Trophoblast cell (in vitro differentiated cells and primary cell): Measurements from ENCODE around the gene NRL. TPM values are rescaled to one million over a fixed set of nuclear protein-coding genes. Genes with fewer than 3 reads are reported as not detected.

Experiments used
- DNase-seq, 2 donors: peaks; one replicate each; pipeline ENCODE4 v3.0.0-alpha.2; 2016
- H2AFZ ChIP-seq: 2 replicates; pipeline ENCODE4 v1.6.1; 2013; ENCODE audit warnings: low read length, moderate library complexity, mild to moderate bottlenecking; ENCODE audit not compliant: insufficient read depth, poor library complexity
- H2AK5ac ChIP-seq: 2 replicates; pipeline ENCODE4 v1.6.1; 2013; ENCODE audit warnings: mild to moderate bottlenecking, low read length
- H2BK120ac ChIP-seq: 2 replicates; pipeline ENCODE4 v1.6.1; 2013; ENCODE audit warnings: low read length, mild to moderate bottlenecking, moderate library complexity; ENCODE audit not compliant: insufficient read depth, poor library complexity
- H2BK12ac ChIP-seq: 2 replicates; pipeline ENCODE4 v1.6.1; 2013; ENCODE audit warnings: mild to moderate bottlenecking, low read length, moderate library complexity
- H2BK5ac ChIP-seq: 2 replicates; pipeline ENCODE4 v1.6.1; 2013; ENCODE audit warnings: low read length, low read depth, moderate library complexity, mild to moderate bottlenecking; ENCODE audit not compliant: poor library complexity
- H3K14ac ChIP-seq: 2 replicates; pipeline ENCODE4 v1.6.1; 2013; ENCODE audit warnings: mild to moderate bottlenecking, low read length
- H3K18ac ChIP-seq: 2 replicates; pipeline ENCODE4 v1.6.1; 2013; ENCODE audit warnings: mild to moderate bottlenecking, low read length
- H3K23ac ChIP-seq: 2 replicates; pipeline ENCODE4 v1.6.1; 2013; ENCODE audit warnings: low read length
- H3K27ac ChIP-seq: 2 replicates; pipeline ENCODE4 v1.5.1; 2013; ENCODE audit warnings: low read depth, mild to moderate bottlenecking, inconsistent platforms, low read length, moderate library complexity
- H3K27me3 ChIP-seq: 2 replicates; pipeline ENCODE4 v1.6.1; 2013; ENCODE audit warnings: inconsistent platforms, mild to moderate bottlenecking, low read length, moderate library complexity; ENCODE audit not compliant: insufficient read depth
- H3K36me3 ChIP-seq, 2 experiments: 1 replicate in 1 of 2; 2 replicates in 1 of 2; pipeline ENCODE4 v1.6.1; 2013; ENCODE audit warnings: low read length in 2 of 2, mild to moderate bottlenecking in 2 of 2, moderate library complexity in 1 of 2; ENCODE audit not compliant: insufficient read depth in 2 of 2, control insufficient read depth in 1 of 2
- H3K4ac ChIP-seq: 2 replicates; pipeline ENCODE4 v1.6.1; 2013; ENCODE audit warnings: low read depth, mild to moderate bottlenecking, low read length, moderate library complexity
- H3K4me1 ChIP-seq, 2 experiments: 1 replicate in 1 of 2; 2 replicates in 1 of 2; pipeline ENCODE4 v1.6.1; 2013; ENCODE audit warnings: low read length in 2 of 2, mild to moderate bottlenecking in 2 of 2, moderate library complexity in 1 of 2; ENCODE audit not compliant: insufficient read depth in 2 of 2, control insufficient read depth in 1 of 2
- H3K4me2 ChIP-seq: 2 replicates; pipeline ENCODE4 v1.6.1; 2013; ENCODE audit warnings: inconsistent platforms, mild to moderate bottlenecking, low read length, moderate library complexity
- H3K4me3 ChIP-seq: 2 replicates; pipeline ENCODE4 v1.5.1; 2013; ENCODE audit warnings: mild to moderate bottlenecking, low read depth, low read length, inconsistent platforms
- H3K79me1 ChIP-seq: one replicate; pipeline ENCODE4 v1.6.1; 2013; ENCODE audit warnings: low read length
- H3K79me2 ChIP-seq: 2 replicates; pipeline ENCODE4 v1.6.1; 2013; ENCODE audit warnings: low read length, mild to moderate bottlenecking; ENCODE audit not compliant: control insufficient read depth, insufficient read depth, poor library complexity
- H3K9ac ChIP-seq: 2 replicates; pipeline ENCODE4 v1.6.1; 2013; ENCODE audit warnings: mild to moderate bottlenecking, low read length
- H3K9me3 ChIP-seq: 2 replicates; pipeline ENCODE4 v1.6.1; 2013; ENCODE audit warnings: low read depth, mild to moderate bottlenecking, control low read depth, inconsistent platforms, low read length; ENCODE audit not compliant: insufficient read depth
- H4K12ac ChIP-seq: 2 replicates; pipeline ENCODE4 v1.6.1; 2013; ENCODE audit warnings: low read depth, mild to moderate bottlenecking, low read length, moderate library complexity
- H4K8ac ChIP-seq: 2 replicates; pipeline ENCODE4 v1.6.1; 2013; ENCODE audit warnings: low read depth, mild to moderate bottlenecking, low read length, moderate library complexity
- H4K91ac ChIP-seq: one replicate; pipeline ENCODE4 v1.6.1; 2013; ENCODE audit warnings: low read depth, mild to moderate bottlenecking, low read length, moderate library complexity
- WGBS: extraction: QIAGEN DNeasy Blood & Tissue Kit; methylation state at CpG from one replicate; pipeline ENCODE4 v1.1.7; 2013; ENCODE audit warnings: missing lambda C conversion rate; ENCODE audit not compliant: insufficient read length, insufficient coverage; ENCODE audit errors: extremely low coverage; 5-methylcytosine and 5-hydroxymethylcytosine counted together
- polyA plus RNA-seq: library from polyadenylated mRNA; stranded (reverse); fragments of 200-250 nt; gene quantifications from 2 replicates; pipeline ENCODE4 v1.2.3, GENCODE V29; 2013

Gene NRL
- polyA plus RNA-seq: 0.55 and 0.58 TPM in 2 replicates

DNA sequence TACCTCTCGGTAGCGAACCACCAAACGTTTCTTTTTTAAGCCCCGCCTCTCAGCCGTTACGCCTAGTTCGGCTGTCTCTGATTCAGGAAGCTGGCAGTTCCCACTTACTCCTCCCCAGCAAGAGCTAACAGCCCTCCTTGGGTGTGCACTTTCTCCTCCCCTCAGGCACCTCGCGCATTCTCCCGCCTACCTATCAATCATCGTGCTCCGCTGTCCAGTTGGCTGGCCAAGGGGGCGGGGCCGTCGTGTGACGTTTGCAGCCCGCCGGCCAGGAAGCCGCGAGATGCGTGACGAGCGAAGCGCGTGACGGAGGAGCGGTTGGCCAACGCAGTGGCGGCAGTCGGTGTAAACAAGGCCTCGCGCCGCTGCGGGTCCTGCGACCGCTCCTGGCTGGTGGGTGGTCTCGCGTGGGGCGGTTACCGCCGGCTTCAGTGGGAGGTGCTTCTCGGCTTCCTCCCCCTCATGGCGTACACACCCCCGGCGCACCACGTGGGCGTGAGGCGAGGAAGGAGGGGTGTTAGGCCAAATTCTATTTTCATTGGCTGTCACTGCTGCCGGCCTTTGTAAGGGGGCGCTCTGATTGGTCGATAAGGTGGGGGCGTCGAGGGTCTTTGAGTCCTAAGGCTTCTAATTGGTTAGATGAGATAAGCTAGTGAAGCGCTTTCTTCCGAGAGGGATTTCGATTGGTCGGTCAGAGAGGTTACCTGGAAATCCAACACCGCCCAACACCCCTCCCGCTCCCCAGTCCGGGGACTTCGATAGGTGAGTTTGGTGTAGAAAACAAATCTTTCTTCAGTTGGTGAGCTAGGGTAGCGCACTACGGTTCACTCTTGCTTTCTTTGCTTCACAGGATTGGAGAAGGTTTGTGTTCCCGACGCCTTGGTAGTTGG, at the start of gene NRL, which contains the start of gene DCAF11:
NRL (minus strand) TSS at position 418 of the 890 bp plus-strand sequence. CDS start 32,101 bp downstream, outside the sequence.
DCAF11 (plus strand) TSS at position 246 of the 890 bp plus-strand sequence. CDS start 818 bp downstream, outside the sequence.
- Histone ChIP-seq H3K4me2 (peak within 1 kb of the TSS; percentile 86), H3K23ac (no peak within 1 kb of the TSS), H4K12ac (peak within 1 kb of the TSS; percentile 97), H2AFZ (peak within 1 kb of the TSS; percentile 97), H3K27ac (peak within 1 kb of the TSS; percentile 94), H3K9me3 (peaks cover 2% of the 10 kb centered on the region), H4K8ac (peak within 1 kb of the TSS; percentile 94), H2BK5ac (peak within 1 kb of the TSS; percentile 84), H2BK12ac (peak within 1 kb of the TSS; percentile 82), H3K79me1 (peaks cover 10% of the 10 kb centered on the region), H3K36me3 (peaks cover 14 to 25% of the 10 kb centered on the region in 2 experiments), H3K9ac (peak within 1 kb of the TSS; percentile 89), H3K4me1 (peaks cover 3 to 9% of the 10 kb centered on the region in 2 experiments), H3K18ac (peak within 1 kb of the TSS; percentile 94), H3K27me3 (no peaks in the 10 kb centered on the region), H3K4me3 (peak within 1 kb of the TSS; percentile 89), H2AK5ac (peak within 1 kb of the TSS; percentile 52), H3K79me2 (peaks cover 9% of the 10 kb centered on the region), H2BK120ac (peak within 1 kb of the TSS; percentile 88), H3K14ac (peak within 1 kb of the TSS; percentile 97), H3K4ac (peak within 1 kb of the TSS; percentile 80), H4K91ac (peak within 1 kb of the TSS; percentile 88)
- WGBS: no CpG with 5 or more reads among the region's 65 CpGs
- peak; percentile 99 to 100 for DNase-seq

- H3K27me3 ChIP-seq: no peaks in the 10 kb centered on the region
- no peaks in the 10 kb centered on the region for H3K9me3 ChIP-seq
- H2BK12ac ChIP-seq: no peak overlapping the region
- no peak overlapping the region for H4K12ac ChIP-seq
- H4K91ac ChIP-seq: no peak overlapping the region
- DNase-seq: no peak
- H3K14ac ChIP-seq: no peak overlapping the region
- peaks cover 64 to 67% of the 10 kb centered on the region in 2 experiments for H3K36me3 ChIP-seq
- no peak overlapping the region for H3K4ac ChIP-seq
- no peak overlapping the region for H3K27ac ChIP-seq
- no peak overlapping the region for H3K23ac ChIP-seq
- H3K9ac ChIP-seq: no peak overlapping the region
- H3K4me1 ChIP-seq: peaks cover 6 to 7% of the 10 kb centered on the region in 2 experiments
- no peak overlapping the region for H4K8ac ChIP-seq
- H2AK5ac ChIP-seq: peak overlapping the region; percentile 65
- peaks cover 2% of the 10 kb centered on the region for H3K79me2 ChIP-seq
- no peak overlapping the region for H2BK120ac ChIP-seq
- WGBS: no CpG with 5 or more reads among the region's 8 CpGs
- H3K79me1 ChIP-seq: peaks cover 4% of the 10 kb centered on the region
- no peak overlapping the region for H2AFZ ChIP-seq
- H3K4me3 ChIP-seq: no peak overlapping the region
- H3K4me2 ChIP-seq: peak overlapping the region; percentile 71
- H3K18ac ChIP-seq: no peak overlapping the region
- H2BK5ac ChIP-seq: no peak overlapping the region
These were observed 47.3 kb upstream of the NRL start for GRCh38 chr14:24162093-24162492.

- Histone ChIP-seq H3K14ac (peak within 1 kb of the TSS; percentile 56), H2BK12ac (no peak within 1 kb of the TSS), H2BK120ac (peak within 1 kb of the TSS; percentile 49), H3K27ac (peak within 1 kb of the TSS; percentile 31), H3K23ac (no peak within 1 kb of the TSS), H3K4me2 (peak within 1 kb of the TSS; percentile 71), H3K4ac (peak within 1 kb of the TSS; percentile 48), H3K79me1 (peaks cover 4% of the 10 kb centered on the region), H3K18ac (peak within 1 kb of the TSS; percentile 51), H3K27me3 (no peaks in the 10 kb centered on the region), H3K9me3 (no peaks in the 10 kb centered on the region), H4K91ac (peak within 1 kb of the TSS; percentile 68), H3K4me3 (peak within 1 kb of the TSS; percentile 55), H4K8ac (peak within 1 kb of the TSS; percentile 71), H3K79me2 (peaks cover 2% of the 10 kb centered on the region), H4K12ac (peak within 1 kb of the TSS; percentile 76), H3K36me3 (peaks cover 67 to 69% of the 10 kb centered on the region in 2 experiments), H2AK5ac (peak within 1 kb of the TSS; percentile 65), H3K4me1 (peaks cover 6 to 7% of the 10 kb centered on the region in 2 experiments), H2BK5ac (peak within 1 kb of the TSS; percentile 47), H3K9ac (peak within 1 kb of the TSS; percentile 70), H2AFZ (no peak within 1 kb of the TSS)
- no CpG with 5 or more reads among the region's 12 CpGs for WGBS
- DNase-seq: peak; percentile 97 to 100
These were observed 46.4 kb upstream of the NRL start, which contains the start of gene IRF9 for GRCh38 chr14:24160850-24161804. IRF9 (plus strand) TSS chr14:24161265; CDS start chr14:24162145, 880 bp downstream.

GRCh38 chr14:24160499-24160849, 45.7 kb upstream of the NRL start:
- Histone ChIP-seq H3K9me3 (no peaks in the 10 kb centered on the region), H3K14ac (no peak overlapping the region), H3K4me3 (no peak overlapping the region), H3K27ac (no peak overlapping the region), H3K36me3 (peaks cover 66 to 67% of the 10 kb centered on the region in 2 experiments), H2BK5ac (no peak overlapping the region), H3K4me2 (no peak overlapping the region), H4K8ac (no peak overlapping the region), H2AK5ac (no peak overlapping the region), H4K91ac (no peak overlapping the region), H3K23ac (no peak overlapping the region), H2BK12ac (no peak overlapping the region), H3K9ac (no peak overlapping the region), H3K4ac (no peak overlapping the region), H4K12ac (no peak overlapping the region), H3K27me3 (no peaks in the 10 kb centered on the region), H3K79me2 (peaks cover 2% of the 10 kb centered on the region), H2AFZ (no peak overlapping the region), H3K18ac (no peak overlapping the region), H2BK120ac (no peak overlapping the region), H3K4me1 (peaks cover 6 to 7% of the 10 kb centered on the region in 2 experiments), H3K79me1 (peaks cover 4% of the 10 kb centered on the region)
- DNase-seq: no peak
- no CpG with 5 or more reads among the region's 4 CpGs for WGBS
